ENCODE measurements around the gene BBS7.

- no peak for TF ChIP-seq CTCF (IDR thresholded peaks at IDR 0.05)
- TF ChIP-seq EP300 (IDR thresholded peaks at IDR 0.05), result no peak
- no peak for TF ChIP-seq POLR2A (IDR thresholded peaks at IDR 0.05)
- TF ChIP-seq POLR2AphosphoS5 (IDR thresholded peaks at IDR 0.05), result no peak
Measured at GRCh38 chr4:121842862-121843261, 27.4 kb downstream of the BBS7 start.

Data from sigmoid colon (tissue), 4 donors.